ENCODE data around the gene ZNF697.

ZNF697 gene

DNA sequence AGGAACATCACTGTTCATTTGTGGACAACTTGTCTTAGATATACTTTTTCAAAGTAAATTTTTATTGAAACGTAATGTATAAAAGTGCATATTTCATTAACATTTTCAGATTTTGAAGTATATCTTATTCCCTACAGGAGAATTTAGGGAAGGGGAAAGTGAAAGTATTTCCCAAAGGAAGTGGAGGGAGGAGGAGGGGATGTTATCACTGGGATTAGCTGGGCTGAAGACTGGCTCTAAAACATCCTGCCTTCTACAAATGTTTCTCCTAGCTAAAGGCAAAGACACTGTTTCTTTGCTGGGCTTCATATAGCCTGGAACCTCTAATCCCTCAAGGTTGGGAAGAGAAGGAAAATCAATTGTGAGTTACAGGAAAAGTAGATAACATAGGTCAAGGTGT, 7.1 kb upstream of the ZNF697 start:
- TF ChIP-seq, protein P1, sequence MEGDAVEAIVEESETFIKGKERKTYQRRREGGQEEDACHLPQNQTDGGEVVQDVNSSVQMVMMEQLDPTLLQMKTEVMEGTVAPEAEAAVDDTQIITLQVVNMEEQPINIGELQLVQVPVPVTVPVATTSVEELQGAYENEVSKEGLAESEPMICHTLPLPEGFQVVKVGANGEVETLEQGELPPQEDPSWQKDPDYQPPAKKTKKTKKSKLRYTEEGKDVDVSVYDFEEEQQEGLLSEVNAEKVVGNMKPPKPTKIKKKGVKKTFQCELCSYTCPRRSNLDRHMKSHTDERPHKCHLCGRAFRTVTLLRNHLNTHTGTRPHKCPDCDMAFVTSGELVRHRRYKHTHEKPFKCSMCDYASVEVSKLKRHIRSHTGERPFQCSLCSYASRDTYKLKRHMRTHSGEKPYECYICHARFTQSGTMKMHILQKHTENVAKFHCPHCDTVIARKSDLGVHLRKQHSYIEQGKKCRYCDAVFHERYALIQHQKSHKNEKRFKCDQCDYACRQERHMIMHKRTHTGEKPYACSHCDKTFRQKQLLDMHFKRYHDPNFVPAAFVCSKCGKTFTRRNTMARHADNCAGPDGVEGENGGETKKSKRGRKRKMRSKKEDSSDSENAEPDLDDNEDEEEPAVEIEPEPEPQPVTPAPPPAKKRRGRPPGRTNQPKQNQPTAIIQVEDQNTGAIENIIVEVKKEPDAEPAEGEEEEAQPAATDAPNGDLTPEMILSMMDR (IDR thresholded peaks at IDR 0.05; ENCODE audit: control insufficient read depth, insufficient read depth, low read depth, low read length, missing control alignments): no peak
- H3K4me3 ChIP-seq (ENCODE audit: control insufficient read depth, low read depth, low read length): no peak overlapping the region
- no peak for DNase-seq (ENCODE audit: low read depth)

DNA sequence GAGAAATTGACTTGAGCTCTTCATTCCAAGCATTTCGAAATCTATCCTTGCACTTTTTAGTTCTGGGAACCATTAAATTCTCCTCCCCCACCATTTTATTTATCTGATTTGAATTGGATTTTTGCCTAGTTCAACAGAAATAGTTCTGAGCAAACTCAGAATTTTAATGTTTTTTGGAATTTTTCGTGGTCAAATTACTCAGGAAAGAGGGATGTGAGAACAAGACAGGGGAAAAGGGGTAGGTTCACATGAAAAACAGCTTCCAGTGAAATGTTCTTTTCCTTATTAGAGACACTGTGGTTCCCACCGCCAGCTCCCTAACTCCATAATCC, 5.7 kb upstream of the ZNF697 start:
- TF ChIP-seq, protein P1 (IDR thresholded peaks at IDR 0.05; ENCODE audit: control insufficient read depth, insufficient read depth, low read depth, low read length, missing control alignments): no peak
- H3K4me3 ChIP-seq (ENCODE audit: control insufficient read depth, low read depth, low read length): no peak overlapping the region
- DNase-seq (ENCODE audit: low read depth): peak; percentile 43

DNA sequence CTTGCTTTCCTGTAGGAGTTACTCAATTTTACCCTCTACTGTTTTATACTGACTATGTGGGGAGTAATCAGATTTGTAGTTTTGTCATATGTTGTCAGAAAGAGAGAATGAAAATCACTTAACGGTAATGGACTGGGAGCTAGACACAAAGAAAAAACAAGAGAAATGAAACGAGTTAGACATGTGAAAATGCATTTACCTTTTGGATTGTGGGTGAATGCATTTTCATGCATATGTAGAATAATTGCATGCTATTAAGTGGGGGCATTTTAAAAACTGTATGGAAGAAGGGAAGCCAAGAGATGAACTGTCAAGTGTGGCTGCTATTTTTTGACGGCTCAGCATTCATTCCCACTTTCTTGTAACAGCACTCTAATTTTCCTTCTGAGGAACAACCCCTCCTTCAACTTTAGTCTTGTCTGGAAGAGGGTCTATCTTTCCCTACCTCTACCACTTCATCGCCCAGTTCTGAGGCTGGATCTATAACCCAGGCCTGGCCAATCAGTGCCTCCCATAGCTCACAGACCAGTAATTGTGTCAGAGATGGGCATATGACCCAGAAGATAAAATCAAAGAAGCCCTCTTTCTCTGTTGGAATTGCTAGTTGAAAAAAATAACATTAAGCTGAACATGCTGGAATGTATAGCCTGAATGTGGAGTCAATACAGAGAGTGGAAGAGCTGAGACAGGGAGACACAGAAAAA, 5.2 kb upstream of the ZNF697 start:
- H3K4me3 ChIP-seq (ENCODE audit: control insufficient read depth, low read depth, low read length): no peak overlapping the region
- no peak for DNase-seq (ENCODE audit: low read depth)
- TF ChIP-seq, protein P1 (IDR thresholded peaks at IDR 0.05; ENCODE audit: control insufficient read depth, insufficient read depth, low read depth, low read length, missing control alignments): no peak

DNA sequence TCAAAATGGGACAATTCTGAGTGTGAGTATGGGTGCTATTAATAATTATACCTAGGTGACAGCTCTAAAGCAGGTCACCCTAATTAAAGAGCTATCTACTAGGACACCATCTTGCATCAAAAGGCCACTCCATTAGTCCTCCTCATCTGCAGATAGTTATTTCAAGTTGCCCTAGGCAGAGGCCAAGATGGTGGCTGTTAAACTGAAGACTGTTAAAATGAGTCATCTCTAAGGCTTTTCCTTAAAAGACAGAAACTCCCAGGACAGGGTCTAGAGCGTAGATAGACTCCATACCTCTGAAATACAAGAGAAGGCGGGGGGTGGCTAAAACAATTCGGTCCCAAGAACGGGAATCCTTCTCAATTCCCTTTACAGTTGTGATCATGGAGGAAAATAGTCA, 4.5 kb upstream of the ZNF697 start:
- H3K4me3 ChIP-seq (ENCODE audit: control insufficient read depth, low read depth, low read length): no peak overlapping the region
- TF ChIP-seq, protein P1 (IDR thresholded peaks at IDR 0.05; ENCODE audit: control insufficient read depth, insufficient read depth, low read depth, low read length, missing control alignments): no peak
- no peak for DNase-seq (ENCODE audit: low read depth)

DNA sequence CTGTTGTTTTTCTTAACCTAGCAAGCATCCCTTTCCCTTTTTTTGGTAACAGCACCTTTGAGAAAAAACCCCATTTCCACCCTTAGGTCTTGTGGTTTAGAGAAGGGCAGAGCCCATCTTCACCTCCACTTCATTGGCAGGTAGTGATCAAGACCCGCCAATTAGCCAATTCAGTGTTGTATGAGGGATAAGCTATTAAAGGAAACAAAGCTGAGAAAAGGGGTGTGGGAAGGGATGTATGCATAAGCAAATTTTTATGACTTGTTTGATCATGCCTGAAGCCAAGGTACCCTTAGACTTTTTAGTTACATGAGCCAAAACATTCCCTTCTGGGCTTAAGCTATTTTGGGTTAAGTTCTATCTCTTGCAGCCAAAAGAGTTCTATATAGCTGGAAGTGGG, 3.6 kb upstream of the ZNF697 start:
- no peak overlapping the region for H3K4me3 ChIP-seq (ENCODE audit: control insufficient read depth, low read depth, low read length)
- TF ChIP-seq, protein P1 (IDR thresholded peaks at IDR 0.05; ENCODE audit: control insufficient read depth, insufficient read depth, low read depth, low read length, missing control alignments): no peak
- DNase-seq (ENCODE audit: low read depth): no peak

DNA sequence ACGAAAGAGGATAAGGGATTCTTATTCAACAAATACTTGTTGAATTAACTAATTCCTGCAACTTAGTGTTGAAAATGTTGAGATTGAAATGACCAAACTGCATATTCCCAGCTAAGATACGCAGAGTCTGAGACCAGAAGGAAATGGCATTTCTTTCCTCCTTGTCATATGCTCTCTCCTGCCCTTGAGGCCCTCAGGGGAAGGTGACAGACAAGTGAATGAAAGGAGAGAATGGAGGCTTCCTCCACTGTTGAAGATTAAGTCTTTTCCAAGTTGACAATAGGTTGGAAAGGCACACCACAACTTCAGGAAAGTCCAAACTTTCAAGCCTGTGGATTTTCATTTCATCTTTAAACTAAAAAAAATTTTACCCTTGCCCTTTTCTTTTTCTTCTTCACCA, 3.1 kb upstream of the ZNF697 start:
- H3K4me3 ChIP-seq (ENCODE audit: control insufficient read depth, low read depth, low read length): no peak overlapping the region
- DNase-seq (ENCODE audit: low read depth): no peak
- TF ChIP-seq, protein P1 (IDR thresholded peaks at IDR 0.05; ENCODE audit: control insufficient read depth, insufficient read depth, low read depth, low read length, missing control alignments): no peak

DNA sequence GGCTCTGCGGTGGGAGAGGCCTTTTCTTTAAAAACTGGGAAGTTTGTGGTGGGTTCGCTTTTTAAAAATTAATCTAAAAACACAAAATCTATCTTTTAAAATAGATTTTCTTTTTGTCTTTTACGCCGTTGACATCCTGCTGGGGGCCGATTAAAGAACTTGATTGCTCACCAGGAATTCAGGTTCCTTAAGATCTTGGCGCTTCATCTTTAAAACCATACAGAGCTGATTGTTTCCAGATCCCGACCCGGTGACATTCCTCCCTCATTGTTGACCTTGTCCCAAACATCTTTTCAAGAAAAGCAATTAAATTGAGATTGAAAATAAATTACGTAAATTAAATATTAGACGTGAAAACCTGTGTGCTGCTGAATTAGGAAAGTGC, 546 bp upstream of the ZNF697 start:
- no peak for DNase-seq (ENCODE audit: low read depth)
- H3K4me3 ChIP-seq (ENCODE audit: control insufficient read depth, low read depth, low read length): peak overlapping the region; percentile 62

More for the DNA sequence above, 546 bp upstream of the ZNF697 start:
- TF ChIP-seq, protein P1 (IDR thresholded peaks at IDR 0.05; ENCODE audit: control insufficient read depth, insufficient read depth, low read depth, low read length, missing control alignments): no peak
